GM12874 (cell line): Measurements from ENCODE around the gene PRKCA.

ENCODE experiments used
- TF ChIP-seq, protein P1 (sequence below): IDR thresholded peaks from 2 replicates; pipeline ENCODE4 v1.5.1; 2011; ENCODE audit warnings: low read depth, mild to moderate bottlenecking, control low read depth, low read length, moderate library complexity; ENCODE audit not compliant: insufficient read depth

Gene PRKCA

DNA sequence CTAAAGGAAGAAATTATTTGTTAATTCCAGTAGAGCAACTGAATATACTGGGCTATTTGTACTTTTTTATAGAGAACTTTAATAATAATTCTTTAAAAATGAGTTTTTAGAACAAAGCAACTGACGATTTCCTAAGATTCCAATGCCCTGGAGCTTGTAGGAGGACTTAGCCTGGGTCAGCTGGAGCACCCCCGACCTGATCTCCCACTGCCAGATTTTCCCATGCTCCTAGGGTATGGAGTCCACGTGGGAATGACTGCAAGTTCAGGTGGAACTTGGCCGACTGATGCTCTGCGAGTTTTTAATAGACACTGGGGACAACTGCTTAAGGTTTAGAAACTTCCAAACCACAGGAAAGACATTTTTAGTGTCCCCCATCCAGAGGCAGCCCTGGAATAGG is 507.0 kb downstream of the PRKCA start:
- TF ChIP-seq, protein P1, sequence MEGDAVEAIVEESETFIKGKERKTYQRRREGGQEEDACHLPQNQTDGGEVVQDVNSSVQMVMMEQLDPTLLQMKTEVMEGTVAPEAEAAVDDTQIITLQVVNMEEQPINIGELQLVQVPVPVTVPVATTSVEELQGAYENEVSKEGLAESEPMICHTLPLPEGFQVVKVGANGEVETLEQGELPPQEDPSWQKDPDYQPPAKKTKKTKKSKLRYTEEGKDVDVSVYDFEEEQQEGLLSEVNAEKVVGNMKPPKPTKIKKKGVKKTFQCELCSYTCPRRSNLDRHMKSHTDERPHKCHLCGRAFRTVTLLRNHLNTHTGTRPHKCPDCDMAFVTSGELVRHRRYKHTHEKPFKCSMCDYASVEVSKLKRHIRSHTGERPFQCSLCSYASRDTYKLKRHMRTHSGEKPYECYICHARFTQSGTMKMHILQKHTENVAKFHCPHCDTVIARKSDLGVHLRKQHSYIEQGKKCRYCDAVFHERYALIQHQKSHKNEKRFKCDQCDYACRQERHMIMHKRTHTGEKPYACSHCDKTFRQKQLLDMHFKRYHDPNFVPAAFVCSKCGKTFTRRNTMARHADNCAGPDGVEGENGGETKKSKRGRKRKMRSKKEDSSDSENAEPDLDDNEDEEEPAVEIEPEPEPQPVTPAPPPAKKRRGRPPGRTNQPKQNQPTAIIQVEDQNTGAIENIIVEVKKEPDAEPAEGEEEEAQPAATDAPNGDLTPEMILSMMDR = no peak

DNA sequence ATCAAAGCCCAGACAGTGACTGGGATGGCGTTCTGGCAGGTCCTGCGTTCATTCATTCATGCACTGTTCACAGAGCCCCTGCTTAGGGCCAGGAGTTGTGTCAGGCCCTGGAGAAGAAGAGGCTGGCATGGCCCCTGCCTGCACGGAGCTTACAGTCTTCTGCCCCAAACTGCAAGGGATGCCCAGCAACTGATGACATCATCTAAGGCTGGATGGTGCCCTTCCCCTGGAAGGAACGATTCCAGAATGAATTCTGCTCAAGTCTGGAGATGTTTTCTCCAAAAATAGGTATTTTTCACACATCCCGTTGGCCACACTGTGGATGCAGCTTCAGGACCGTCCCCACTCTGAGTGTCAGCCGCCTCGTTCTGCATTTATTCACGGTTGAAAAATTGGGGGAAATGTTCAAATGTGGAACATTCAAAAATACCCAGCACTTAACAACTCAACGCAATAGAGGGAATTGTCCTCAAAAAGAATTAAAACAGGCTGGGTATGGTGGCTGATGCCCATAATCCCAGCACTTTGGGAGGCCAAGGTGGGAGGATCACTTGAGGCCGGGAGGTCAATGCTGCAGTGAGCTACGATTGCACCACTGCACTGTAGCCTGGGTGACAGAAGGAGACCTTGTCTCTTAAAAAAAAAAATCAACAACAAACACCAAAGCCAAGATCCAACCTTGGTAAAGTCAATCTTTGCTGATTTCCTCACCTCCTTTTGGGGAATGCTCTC is 508.7 kb downstream of the PRKCA start:
- TF ChIP-seq, protein P1 = no peak

DNA sequence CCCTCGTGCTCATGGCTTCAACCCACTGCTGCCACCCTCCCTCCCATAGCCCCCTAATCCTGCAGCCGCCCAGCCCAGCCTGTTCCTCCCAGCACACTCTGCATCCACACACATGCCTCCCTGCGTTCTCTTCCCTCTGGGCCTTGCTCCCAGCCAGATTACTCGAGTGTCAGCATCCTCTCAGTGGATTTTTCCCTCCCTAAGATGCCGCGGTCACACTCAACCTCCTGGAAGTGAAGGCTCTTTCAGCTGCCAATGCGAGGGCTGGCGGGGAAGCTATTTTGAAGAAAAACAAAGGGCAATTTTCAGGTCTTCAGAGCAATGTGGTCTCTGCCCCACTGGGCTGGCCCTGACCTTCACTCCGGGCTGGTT is 509.3 kb downstream of the PRKCA start:
- TF ChIP-seq, protein P1 = no peak

DNA sequence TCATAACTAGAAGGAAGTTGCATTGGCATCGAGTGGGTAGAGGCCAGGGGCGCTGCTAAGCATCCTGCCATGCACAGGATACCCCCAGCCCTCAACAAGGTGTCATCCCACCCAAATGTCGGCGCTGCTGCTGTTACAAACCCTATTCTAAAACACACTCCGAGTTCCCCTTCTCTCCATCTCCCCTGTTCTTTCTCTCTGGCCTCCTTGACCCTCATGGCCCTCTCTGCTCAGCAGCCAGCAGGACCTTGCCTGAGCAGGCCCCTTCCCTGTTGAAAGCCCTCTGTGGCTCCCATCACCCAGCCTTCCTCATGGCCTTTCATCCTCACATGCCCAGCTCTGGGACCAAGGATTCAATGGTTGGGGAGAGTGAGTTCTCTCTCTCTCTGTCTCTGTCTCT is 510.2 kb downstream of the PRKCA start:
- TF ChIP-seq, protein P1 = no peak

DNA sequence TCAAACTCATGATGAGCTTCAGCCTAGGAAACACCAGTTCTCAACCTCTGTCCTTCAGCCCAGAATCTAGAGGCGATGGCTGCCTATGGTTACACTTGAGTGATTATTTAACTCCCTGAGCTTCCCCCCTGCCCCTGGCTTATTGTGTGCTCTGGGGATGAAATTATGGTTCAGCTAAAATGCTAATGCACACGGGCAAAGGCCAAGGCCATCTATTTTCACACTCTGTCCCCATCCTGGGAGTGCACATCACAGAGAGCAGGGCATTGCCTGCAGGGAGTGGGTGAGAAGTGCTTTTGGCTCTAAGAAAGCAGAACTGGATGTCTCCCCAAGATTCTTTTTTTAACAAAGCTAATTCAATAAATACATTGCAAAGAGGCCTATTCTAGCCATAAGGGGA is 510.9 kb downstream of the PRKCA start:
- TF ChIP-seq, protein P1 = no peak

DNA sequence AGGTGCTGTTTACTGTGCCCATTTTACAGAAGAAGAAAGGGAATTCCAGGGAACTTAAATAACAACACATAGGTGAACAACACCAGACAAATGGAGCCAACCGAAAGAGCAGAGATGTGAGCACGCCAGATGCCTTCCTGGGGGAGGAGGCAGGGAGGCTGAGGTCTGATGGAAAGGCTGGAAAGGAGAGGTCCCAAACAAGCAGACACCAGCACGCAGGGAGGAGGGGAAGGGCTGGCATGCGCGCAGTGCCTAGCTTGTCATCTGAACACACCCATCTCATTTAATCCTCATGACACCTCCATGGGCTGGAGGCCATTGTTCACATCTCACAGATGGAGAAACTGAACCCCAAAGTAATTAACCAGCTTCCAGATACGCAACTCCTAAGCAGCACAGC is 511.6 kb downstream of the PRKCA start:
- TF ChIP-seq, protein P1 = no peak

DNA sequence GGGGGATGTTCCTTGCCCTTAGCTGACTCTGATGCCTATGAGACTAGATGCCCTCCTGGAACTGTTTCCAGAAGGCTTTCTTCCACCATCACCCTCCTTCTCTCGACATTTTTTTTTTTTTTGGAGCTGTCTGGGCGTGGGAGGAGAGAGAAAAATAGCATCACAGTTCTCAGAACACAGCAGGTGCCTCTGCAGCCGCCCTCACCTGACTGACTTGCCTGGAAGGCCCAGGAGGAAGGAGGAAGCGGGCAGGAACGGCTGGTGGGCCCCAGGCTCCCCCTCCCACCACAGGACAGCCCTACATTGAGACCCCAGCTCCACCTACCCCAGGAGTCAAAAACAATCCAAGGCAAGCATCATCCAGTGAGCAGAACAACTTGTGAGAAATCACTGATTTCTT is 512.2 kb downstream of the PRKCA start:
- TF ChIP-seq, protein P1 = no peak
